DMS 273 treated with DMSO at 0.1 percent for 48 hours (cell line): ENCODE results near the gene TEX19.
"Not testable (repeated sequence)": the region's sequence is repeated elsewhere in the genome, so short reads cannot be mapped to it uniquely, and the experiment has no call there.

ENCODE experiments used
- DNase-seq: peaks from one replicate; lab custom pipeline; 2025; lab: John Stamatoyannopoulos, UW

The TEX19 gene

GRCh38 chr17:82356845-82357355 lies 2.1 kb upstream of the TEX19 start:
- no peak for DNase-seq

GRCh38 chr17:82357394-82357793 lies 1.7 kb upstream of the TEX19 start:
- no peak for DNase-seq

- not testable (repeated sequence) for DNase-seq
Observed at GRCh38 chr17:82359451-82360074, 516 bp downstream of the TEX19 start.

GRCh38 chr17:82361885-82362633 lies 3.0 kb downstream of the TEX19 start:
- no peak for DNase-seq

- DNase-seq: no peak
Observed at GRCh38 chr17:82365606-82366295, 6.7 kb downstream of the TEX19 start.

- no peak for DNase-seq
Observed at GRCh38 chr17:82366749-82367148, 7.7 kb downstream of the TEX19 start.

GRCh38 chr17:82367724-82368524 lies 8.9 kb downstream of the TEX19 start:
- DNase-seq: no peak

GRCh38 chr17:82369211-82369610 lies 10.2 kb downstream of the TEX19 start:
- DNase-seq: no peak

- no peak for DNase-seq
Observed at GRCh38 chr17:82370471-82371332, 11.7 kb downstream of the TEX19 start.

GRCh38 chr17:82371333-82372248 lies 12.5 kb downstream of the TEX19 start, which contains the start of gene UTS2R:
UTS2R (plus strand) TSS chr17:82371765; CDS start chr17:82374325, 2,560 bp downstream.
- no peak for DNase-seq

GRCh38 chr17:82372249-82373071 lies 13.4 kb downstream of the TEX19 start:
- DNase-seq: no peak

GRCh38 chr17:82373072-82373452 lies 14.0 kb downstream of the TEX19 start:
- DNase-seq: not testable (repeated sequence)

GRCh38 chr17:82373731-82374625 lies 14.9 kb downstream of the TEX19 start:
- no peak for DNase-seq

GRCh38 chr17:82374626-82375331 lies 15.7 kb downstream of the TEX19 start:
- no peak for DNase-seq

- DNase-seq: no peak
Observed at GRCh38 chr17:82375359-82376041, 16.5 kb downstream of the TEX19 start.

- DNase-seq: no peak
Observed at GRCh38 chr17:82376042-82376730, 17.1 kb downstream of the TEX19 start.
